Brain microvascular endothelial cell (primary cell): ENCODE data around the gene NOS3.

Source experiments
- DNase-seq: peaks from one replicate; pipeline ENCODE4 v3.0.0-alpha.2; 2020
- H3K27ac ChIP-seq: fragments of 250-450 bp; sonication (Bioruptor Pico); 2 replicates; pipeline ENCODE4 v1.5.1; 2020; ENCODE audit warnings: mild to moderate bottlenecking, moderate library complexity
- H3K27me3 ChIP-seq: fragments of 250-450 bp; sonication (Bioruptor Pico); replicated peaks from 2 replicates; pipeline ENCODE4 v1.5.1; 2020; ENCODE audit warnings: mild to moderate bottlenecking
- H3K36me3 ChIP-seq: fragments of 250-450 bp; sonication (Bioruptor Pico); replicated peaks from 2 replicates; pipeline ENCODE4 v1.5.1; 2020; ENCODE audit warnings: mild to moderate bottlenecking
- H3K4me3 ChIP-seq: 2 replicates; pipeline ENCODE4 v1.5.1; 2011; ENCODE audit warnings: low read depth, mild to moderate bottlenecking, control low read depth, low read length, moderate library complexity
- in situ Hi-C: cut with HindIII; loops from 2 replicates; pipeline ENCODE4 v1.10.0; 2017; ENCODE audit warnings: low sequenced_read_pairs, low pct_ligation_motif_present
- TF ChIP-seq, protein P1 (sequence below): IDR thresholded peaks from 2 replicates; pipeline ENCODE4 v1.5.1; 2011; ENCODE audit warnings: low read depth, mild to moderate bottlenecking, moderate library complexity, low read length, control low read depth, inconsistent platforms; ENCODE audit errors: missing control alignments

The NOS3 gene

DNA sequence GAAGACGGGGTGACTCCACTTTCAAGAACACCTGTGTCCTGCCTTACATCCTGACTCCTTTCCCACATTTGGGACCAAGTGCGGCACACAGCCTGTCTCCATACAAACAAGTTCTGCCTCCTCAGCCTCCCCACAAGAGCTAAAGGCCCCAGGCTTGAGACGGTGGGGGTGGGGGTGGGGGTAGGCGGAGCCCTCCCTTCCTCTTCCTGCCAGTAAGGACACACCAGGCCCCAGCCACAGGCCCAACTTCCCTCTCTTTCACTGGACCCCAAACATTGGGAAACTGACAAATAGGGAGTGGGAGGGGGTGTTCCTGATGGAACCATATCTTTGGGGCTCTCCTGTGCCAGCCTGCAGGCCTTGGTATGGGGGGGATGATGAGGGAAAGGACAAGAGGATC, 62.3 kb downstream of the NOS3 start:
- Histone ChIP-seq H3K4me3 (no peak overlapping the region), H3K27ac (no peak overlapping the region)

DNA sequence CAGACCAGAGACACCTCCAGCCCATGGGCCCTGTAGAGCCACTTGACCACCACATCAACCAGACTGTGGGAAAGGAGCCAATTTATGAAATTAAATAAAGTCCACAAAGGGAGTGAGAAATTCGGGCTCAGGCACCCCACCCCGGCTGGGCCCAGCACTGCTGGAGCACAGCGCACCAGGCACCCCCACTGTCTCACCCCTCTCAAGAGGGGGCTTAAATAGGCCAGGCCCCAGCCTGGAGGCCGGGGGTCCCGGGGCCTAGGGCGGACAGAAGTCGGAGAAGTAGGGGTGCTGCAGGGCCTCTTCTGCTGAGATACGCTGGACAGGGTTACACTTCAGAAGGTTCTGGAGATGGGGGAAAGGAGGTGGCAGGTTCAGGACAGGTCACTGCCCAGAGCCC, 62.9 kb downstream of the NOS3 start:
- in situ Hi-C loops = no loop called here
- H3K4me3 ChIP-seq = no peak overlapping the region
- no peaks in the 10 kb centered on the region for H3K36me3 ChIP-seq
- no peak overlapping the region for H3K27ac ChIP-seq
- TF ChIP-seq, protein P1, sequence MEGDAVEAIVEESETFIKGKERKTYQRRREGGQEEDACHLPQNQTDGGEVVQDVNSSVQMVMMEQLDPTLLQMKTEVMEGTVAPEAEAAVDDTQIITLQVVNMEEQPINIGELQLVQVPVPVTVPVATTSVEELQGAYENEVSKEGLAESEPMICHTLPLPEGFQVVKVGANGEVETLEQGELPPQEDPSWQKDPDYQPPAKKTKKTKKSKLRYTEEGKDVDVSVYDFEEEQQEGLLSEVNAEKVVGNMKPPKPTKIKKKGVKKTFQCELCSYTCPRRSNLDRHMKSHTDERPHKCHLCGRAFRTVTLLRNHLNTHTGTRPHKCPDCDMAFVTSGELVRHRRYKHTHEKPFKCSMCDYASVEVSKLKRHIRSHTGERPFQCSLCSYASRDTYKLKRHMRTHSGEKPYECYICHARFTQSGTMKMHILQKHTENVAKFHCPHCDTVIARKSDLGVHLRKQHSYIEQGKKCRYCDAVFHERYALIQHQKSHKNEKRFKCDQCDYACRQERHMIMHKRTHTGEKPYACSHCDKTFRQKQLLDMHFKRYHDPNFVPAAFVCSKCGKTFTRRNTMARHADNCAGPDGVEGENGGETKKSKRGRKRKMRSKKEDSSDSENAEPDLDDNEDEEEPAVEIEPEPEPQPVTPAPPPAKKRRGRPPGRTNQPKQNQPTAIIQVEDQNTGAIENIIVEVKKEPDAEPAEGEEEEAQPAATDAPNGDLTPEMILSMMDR = no peak
- no peak for DNase-seq
- peaks cover 7% of the 10 kb centered on the region for H3K27me3 ChIP-seq

More for the DNA sequence above, 62.3 kb downstream of the NOS3 start:
- TF ChIP-seq, protein P1 = no peak
- in situ Hi-C loops = no loop called here
- no peaks in the 10 kb centered on the region for H3K36me3 ChIP-seq
- peaks cover 7% of the 10 kb centered on the region for H3K27me3 ChIP-seq
- DNase-seq = no peak

DNA sequence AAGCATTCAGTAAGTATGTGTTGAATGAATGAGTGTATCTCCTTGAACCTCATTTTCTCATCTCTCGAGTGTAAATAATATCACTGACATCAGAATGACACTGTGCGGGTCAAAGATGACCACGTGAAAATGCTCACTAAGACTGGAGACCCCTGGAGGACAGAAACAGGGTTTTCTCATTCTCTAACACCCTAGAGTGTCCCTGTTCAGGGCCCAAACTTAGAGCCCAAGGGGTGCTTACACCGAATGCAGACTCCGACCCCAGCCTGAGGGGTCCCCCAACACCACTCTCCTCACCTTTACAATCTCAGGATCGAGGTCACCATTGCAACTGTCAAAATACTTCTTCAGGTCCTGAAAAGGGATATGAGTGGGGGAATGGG, 65.5 kb downstream of the NOS3 start:
- H3K36me3 ChIP-seq = no peaks in the 10 kb centered on the region
- TF ChIP-seq, protein P1 = peak; percentile 20
- H3K4me3 ChIP-seq = no peak overlapping the region
- no peaks in the 10 kb centered on the region for H3K27me3 ChIP-seq
- DNase-seq = no peak
- in situ Hi-C loops = no loop called here
- no peak overlapping the region for H3K27ac ChIP-seq

DNA sequence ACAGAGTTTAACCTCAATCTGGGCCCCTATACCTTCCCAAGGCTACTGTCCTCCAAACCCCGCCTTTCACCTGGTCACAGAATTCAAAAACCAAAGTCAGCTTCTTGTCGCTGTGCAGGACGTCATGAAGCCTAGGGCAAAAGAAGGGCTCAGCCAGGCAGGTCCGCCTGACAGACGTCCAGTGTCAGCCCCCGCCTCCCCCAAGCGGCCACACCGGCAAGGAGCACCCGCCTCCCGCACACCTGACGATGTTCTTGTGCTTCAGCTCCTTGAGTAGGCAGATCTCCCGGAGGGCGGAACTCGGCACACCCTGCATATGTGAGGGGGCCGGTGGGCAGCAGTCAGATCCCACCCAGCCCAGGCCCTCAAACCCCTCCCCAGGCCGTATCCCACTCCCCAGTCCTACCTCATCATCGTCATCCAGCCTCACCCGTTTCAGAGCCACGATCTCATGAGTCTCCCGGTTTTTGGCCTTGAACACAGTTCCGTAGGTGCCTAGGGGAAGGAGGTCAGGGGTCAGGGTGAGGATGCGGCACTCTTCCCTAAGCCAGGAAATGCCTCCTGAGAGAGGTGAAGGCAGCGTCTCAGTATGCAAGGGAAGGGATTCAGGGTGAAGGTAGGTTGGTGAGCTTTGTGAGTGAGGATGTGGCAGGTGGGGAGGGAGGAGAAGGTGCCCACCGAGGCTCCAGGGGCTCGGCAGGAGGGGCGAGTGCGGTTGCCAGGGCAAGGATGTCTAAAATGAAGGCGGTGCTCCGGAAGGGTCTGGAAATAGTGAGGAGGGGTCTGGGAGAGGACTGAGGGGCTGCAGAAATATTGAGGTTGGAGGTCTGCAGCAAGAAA, 66.1 kb downstream of the NOS3 start:
- Histone ChIP-seq H3K27me3 (no peaks in the 10 kb centered on the region), H3K27ac (no peak overlapping the region), H3K36me3 (peaks cover under 1% of the 10 kb centered on the region), H3K4me3 (peak overlapping the region; percentile 76)
- no peak for DNase-seq
- in situ Hi-C loops = no loop called here
- TF ChIP-seq, protein P1 = no peak

DNA sequence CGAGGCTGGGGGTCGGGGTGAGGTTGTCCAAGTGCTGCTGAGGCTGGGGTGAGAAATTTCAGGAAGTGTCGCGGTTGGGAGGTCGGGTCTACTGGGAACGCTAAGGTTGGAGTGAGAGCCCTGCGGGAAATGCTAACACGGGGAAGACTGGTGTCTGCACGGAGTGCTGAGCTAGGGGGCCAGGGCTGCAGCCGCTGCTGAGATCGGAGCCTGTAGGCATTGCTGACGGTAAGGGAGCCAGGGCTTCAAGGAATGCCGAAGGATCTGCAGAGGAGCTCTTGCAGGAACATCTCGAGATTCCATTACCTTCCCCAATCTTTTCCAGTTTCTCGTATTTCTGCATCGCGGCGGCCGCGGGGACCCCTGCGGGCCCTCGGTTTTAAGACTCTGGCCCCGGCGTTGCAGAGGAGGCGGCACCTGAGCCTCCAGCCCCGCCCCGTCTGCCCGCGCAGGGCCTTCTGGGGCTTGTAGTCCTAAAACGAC, 66.7 kb downstream of the NOS3 start, which contains the start of gene CDK5:
Gene CDK5, minus strand, starts transcription at position 392 of the 483 bp plus-strand sequence. Its CDS starts 49 bp downstream, at position 343.
- TF ChIP-seq, protein P1 = no peak
- Histone ChIP-seq H3K4me3 (peak within 1 kb of the TSS; percentile 76), H3K36me3 (peaks cover 3% of the 10 kb centered on the region), H3K27ac (peak within 1 kb of the TSS; percentile 92), H3K27me3 (no peaks in the 10 kb centered on the region)
- in situ Hi-C loops = no loop called here
- DNase-seq = no peak
